ENCODE results near the gene C16orf89.

Gene C16orf89

DNA sequence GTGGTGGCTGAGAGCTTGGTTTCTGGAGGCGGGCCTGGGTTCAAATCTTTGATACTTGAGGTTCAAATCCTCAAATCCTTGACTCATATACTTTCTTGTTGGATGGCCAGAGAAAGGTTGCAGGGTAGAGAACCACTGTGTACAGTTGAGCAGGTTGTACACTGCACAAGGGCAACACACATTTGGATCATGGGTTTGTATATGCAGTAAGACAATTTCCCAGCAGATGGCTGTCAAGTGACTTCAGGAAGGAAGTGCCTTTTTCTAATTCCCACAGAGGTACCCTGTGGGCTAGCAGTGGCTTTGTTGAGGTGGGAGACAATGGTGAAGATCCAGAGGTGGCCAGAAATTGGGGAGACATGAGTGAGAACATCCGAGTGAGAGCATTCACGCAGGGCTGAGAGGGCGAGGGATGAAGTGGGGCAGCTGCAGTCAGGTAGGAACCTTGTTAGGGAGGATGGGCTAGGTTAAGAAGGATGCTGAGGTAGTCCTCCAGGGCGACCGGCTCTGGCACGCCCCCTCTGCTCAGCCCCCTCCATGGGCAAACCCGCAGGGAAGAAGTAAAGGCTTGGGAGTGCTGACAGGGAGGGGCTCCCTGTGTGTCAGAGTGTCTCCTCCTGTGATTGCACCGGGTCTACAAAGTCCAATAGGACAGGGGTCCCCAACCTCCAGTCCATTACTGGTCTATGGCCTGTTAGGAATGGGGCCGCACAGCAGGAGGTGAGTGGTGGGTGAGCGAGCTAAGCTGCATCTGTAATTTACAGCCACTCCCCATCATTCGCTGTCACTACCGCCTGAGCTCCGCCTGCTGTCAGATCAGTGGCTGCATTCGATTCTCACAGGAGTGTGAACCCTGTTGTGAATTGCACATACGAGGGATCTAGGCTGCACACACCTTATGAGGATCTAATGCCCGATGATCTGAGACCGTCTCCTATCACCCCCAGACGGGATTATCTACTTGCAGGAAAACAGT is 2.7 kb downstream of the C16orf89 start:
- H3K4me3 ChIP-seq (replicated peaks in 1 of 2; ENCODE audit: low read depth in 2 of 2, low read length in 2 of 2) = no peak overlapping the region
- TF ChIP-seq CTCF (IDR thresholded peaks at IDR 0.05; ENCODE audit: low read depth, low read length) = no peak
- DNase-seq (ENCODE audit: low read depth in 2 of 2) = no peak

- H3K4me3 ChIP-seq (replicated peaks in 1 of 2; ENCODE audit: low read depth in 2 of 2, low read length in 2 of 2) = no peak overlapping the region
- TF ChIP-seq CTCF (IDR thresholded peaks at IDR 0.05; ENCODE audit: low read depth, low read length) = no peak
- DNase-seq (ENCODE audit: low read depth in 2 of 2) = no peak
Observed at GRCh38 chr16:5062051-5062450, 3.7 kb downstream of the C16orf89 start.

GRCh38 chr16:5060073-5060641 is 5.6 kb downstream of the C16orf89 start:
- H3K4me3 ChIP-seq (replicated peaks in 1 of 2; ENCODE audit: low read depth in 2 of 2, low read length in 2 of 2) = no peak overlapping the region
- DNase-seq (ENCODE audit: low read depth in 2 of 2) = no peak
- TF ChIP-seq CTCF (IDR thresholded peaks at IDR 0.05; ENCODE audit: low read depth, low read length) = no peak

- no peak for DNase-seq (ENCODE audit: low read depth in 2 of 2)
- no peak for TF ChIP-seq CTCF (IDR thresholded peaks at IDR 0.05; ENCODE audit: low read depth, low read length)
- no peak overlapping the region for H3K4me3 ChIP-seq (replicated peaks in 1 of 2; ENCODE audit: low read depth in 2 of 2, low read length in 2 of 2)
Observed at GRCh38 chr16:5059386-5060072, 6.2 kb downstream of the C16orf89 start.

DNA sequence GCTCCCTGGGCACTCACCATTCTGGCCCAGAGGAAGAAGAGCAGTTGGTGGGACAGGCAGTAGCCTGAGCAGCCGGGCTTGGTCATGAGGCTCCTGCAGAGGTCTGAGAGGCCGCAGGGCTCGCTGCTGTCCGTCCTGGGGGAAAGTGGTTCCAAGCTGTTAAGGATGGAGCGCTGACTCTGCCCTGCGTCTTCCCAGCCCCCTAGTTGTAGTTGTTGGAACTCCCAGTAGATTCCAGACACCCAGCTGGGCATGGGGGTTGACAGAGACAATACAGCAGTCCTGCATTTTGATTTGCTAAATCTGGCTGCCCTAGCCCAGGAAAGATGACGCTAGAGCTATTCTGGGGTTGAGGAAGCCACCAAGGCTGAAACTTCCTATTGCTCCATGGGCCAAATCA is 7.3 kb downstream of the C16orf89 start:
- peak; percentile 47 for TF ChIP-seq CTCF (IDR thresholded peaks at IDR 0.05; ENCODE audit: low read depth, low read length)
- no peak overlapping the region for H3K4me3 ChIP-seq (replicated peaks in 1 of 2; ENCODE audit: low read depth in 2 of 2, low read length in 2 of 2)
- DNase-seq (ENCODE audit: low read depth in 2 of 2) = peak; percentile 23 to 30

DNA sequence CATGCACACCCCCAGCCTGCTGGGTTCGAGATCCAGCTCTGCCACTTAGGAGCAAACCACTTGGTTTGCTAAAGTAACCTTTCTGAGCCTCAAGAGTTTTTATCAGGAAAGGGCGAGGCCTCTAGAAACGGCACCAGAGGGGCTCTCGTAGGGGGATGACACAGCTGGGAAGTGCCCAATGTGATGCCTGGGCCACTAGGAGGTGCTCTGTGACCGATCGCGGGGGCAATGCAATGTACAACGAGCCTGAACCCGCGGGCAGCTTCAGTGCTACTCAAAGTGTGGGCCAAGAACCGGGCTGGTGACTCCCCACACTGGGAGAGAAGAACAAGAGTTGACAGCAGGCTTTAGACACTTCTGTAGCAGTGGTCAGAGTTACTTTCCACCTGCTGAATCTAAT is 9.4 kb downstream of the C16orf89 start:
- H3K4me3 ChIP-seq (replicated peaks in 1 of 2; ENCODE audit: low read depth in 2 of 2, low read length in 2 of 2) = no peak overlapping the region
- TF ChIP-seq CTCF (IDR thresholded peaks at IDR 0.05; ENCODE audit: low read depth, low read length) = peak; percentile 64
- peak in 1 of 2 donors; percentile 43 for DNase-seq (ENCODE audit: low read depth in 2 of 2)

Data from cardiac fibroblast (primary cell).